ENCODE data around the gene DGCR8.

Gene DGCR8

GRCh38 chr22:20142711-20143621, 62.9 kb downstream of the DGCR8 start:
- DNase-seq: no peak

GRCh38 chr22:20143883-20144665, 64.0 kb downstream of the DGCR8 start:
- no peak for DNase-seq

- no peak for DNase-seq
These were observed 65.3 kb downstream of the DGCR8 start for GRCh38 chr22:20145206-20145831.

GRCh38 chr22:20145832-20146223, 65.8 kb downstream of the DGCR8 start:
- DNase-seq: no peak

GRCh38 chr22:20146777-20147176, 66.7 kb downstream of the DGCR8 start:
- DNase-seq: no peak

DNA sequence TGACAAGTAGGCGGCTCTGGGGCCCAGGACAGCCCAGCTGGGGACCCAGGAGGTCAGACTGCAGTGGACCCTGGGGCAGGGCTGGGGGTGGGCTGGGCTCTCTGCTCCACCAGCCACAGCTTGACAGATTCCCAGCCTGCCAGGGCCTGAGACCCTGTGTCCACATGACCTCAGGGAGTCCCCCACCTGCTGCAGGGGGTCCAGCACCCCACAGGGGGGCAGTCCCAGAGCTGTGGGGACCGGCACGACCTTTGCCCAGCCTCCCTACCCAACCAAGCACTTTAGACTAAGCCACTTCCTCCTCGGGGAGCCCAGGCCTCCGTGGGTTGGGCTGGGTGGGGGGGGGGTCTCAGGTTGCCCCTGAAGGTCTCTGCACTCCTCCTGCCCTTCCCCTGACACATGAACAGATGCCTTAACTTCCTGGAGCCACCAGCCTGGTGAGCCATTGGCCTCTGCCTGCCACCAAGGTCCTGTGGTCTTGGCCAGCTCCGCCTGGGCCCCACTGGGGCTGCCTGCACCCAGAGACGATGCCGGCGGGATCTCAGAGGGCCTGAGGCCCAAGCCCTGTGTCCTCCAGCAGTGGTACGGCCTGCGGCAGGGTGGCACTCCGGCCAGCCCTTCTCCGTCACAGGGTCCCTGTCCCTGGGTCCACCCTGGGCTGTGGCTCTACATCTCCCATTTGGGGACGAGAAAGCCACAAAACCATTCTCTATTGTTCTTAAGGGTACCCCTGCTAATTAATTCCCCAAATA, 67.4 kb downstream of the DGCR8 start:
- no peak for DNase-seq

GRCh38 chr22:20148414-20148813, 68.4 kb downstream of the DGCR8 start:
- no peak for DNase-seq

DNA sequence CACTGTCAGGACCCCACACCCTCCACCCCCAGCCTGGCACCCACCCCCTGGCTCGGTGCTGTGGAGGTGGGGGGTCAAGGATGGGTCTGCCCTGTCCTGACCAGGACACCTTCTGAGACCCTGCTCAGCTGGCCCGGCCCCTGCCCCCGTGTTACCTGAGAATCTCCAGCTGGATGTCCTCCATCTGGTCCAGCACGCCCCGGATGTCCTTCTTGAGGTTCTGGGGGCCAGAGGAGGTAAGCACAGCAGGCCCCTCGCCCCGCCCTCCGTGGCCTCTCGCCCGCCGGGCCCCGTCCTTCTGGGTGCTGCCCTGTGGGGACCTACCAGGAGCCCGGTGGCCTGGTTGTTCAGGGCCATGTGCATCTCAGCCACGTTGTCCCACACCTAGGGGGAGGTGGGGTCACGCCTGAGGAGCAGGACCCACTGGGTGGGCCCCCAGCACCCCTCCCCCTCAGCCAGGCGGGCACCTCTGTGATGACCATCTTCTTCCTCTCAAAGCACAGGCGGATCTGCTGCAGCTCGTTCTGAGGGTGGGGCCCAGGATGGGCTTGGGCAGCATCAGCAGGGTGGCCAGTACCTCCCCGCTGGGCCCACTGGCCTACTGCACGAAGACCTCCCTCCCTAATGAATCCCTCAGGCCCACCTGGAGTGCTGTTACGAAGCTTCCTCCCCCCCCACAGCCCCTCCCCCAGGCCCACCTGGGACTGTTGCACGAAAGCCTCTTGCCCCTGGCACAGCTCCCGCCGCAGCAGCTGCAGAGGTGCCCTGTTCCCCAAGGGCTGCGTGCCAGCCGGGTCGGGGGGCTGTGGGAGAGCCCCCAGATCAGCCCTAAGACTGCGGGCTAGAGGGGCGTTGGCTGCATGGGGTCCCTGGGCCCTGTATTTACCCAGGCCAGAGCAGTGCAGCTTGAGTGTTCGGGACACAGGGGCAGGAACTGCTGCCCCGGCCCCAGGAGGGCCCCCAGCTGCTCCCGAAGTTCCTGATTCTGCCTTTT, 69.5 kb downstream of the DGCR8 start:
- DNase-seq: no peak

DNA sequence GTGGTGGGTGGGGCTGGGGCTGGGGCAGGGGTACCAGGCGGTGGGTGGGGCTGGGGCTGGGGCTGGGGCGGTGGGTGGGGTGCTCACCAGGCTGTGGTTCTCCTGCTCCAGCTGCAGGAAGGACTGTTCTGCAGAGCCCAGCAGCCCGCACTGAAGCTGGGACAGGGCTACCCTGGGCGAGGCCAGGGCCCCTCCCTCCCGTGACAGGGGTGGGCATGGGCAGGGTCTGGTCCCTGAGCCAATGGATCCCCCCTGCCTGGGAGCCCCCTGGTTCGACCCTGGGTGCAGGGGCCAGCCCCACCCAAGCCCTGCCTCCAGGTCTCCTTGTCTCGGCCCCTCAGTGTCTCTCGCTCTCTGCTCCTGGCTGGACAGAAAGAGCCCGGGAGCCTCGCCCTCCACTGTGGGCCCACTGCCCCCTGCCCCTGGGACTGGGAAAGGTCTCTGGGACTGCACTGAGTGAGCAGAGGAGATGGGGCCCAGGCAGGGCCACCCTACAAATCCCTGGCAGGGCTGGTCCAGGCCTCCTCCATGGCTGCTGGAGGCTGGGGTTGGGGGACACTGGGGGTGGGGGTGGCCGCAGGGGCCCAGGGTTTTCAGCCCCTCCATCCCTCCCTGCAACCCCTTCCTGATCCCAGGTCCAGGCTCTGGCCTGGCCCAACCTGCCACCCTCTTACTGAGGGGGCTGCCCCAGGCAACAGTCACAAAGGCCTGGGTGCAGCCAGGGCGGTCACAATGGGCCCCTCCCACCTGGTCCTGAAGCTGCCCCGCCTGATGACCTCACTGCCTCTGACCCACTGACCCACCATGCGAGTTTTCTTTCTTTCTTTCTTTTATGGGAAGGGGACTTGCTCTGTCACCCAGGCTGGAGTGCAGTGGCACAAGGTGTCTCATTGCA, 70.6 kb downstream of the DGCR8 start, which contains the start of gene CCDC188:
Gene CCDC188 (minus strand): TSS at position 675 of the 895 bp plus-strand sequence. CDS start 69 bp downstream, at position 606.
- DNase-seq: no peak

DNA sequence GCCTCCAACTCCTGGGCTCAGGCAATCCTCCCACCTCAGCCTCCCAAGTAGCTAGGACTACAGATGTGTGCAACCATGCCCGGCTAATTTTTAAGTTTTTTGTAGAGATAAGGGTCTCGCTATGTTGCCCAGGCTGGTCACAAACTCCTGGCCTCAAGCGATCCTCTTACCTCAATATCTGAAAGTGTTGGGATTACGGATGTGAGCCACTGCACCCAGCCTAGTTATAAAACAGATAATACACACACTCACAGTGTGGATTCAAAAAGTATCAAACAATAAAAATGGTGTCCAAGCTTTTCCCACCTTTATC, 71.2 kb downstream of the DGCR8 start:
- no peak for DNase-seq

GRCh38 chr22:20152464-20152890, 72.4 kb downstream of the DGCR8 start:
- no peak for DNase-seq

DNA sequence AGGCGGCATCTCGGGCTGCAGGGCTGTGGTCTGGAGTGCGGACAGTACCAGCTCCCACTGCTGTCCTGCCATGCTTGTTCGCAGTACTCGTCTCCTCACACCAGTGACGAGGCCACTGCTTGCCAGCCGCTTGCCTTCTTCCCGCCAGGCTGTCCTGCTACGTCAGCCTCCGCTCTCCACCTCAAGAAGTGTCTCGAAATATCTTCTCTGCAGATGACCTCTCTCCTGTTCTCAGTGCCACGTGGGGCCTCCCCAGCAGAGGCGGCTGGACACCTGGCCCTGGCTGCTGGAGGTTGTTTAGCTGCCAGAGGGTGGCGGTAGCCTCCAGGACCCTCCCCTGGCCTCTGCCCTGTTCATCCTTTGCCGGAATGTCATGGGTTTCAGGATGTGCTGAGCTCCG, 73.9 kb downstream of the DGCR8 start:
- no peak for DNase-seq

DNA sequence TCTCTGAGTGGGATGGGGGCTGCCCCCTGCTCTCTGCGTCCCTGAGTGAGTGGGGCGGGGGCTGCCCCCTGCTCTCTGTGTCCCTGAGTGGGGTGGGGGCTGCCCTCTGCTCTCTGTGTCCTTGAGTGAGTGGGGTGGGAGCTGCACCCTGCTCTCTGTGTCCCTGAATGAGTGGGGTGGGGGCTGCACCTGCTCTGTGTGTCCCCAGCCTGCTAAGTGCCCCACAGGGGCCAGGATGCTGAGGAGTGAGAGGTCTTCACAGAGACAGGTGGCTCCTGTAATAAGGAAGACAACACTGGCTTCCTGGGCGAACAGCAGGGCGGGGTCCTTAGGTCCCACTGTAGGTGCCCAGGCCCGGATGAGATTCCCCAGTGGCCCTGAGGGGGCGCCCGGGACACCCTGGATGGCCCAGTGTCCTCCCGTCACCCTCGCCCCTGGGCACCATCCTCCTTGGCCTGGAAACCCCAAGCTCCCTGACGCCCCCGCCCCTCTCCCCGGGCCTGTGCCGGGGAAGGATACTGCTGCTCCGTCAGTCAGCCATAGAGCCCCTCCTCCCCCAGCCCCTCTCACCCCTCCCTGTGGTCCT, 74.7 kb downstream of the DGCR8 start:
- DNase-seq: no peak

DNA sequence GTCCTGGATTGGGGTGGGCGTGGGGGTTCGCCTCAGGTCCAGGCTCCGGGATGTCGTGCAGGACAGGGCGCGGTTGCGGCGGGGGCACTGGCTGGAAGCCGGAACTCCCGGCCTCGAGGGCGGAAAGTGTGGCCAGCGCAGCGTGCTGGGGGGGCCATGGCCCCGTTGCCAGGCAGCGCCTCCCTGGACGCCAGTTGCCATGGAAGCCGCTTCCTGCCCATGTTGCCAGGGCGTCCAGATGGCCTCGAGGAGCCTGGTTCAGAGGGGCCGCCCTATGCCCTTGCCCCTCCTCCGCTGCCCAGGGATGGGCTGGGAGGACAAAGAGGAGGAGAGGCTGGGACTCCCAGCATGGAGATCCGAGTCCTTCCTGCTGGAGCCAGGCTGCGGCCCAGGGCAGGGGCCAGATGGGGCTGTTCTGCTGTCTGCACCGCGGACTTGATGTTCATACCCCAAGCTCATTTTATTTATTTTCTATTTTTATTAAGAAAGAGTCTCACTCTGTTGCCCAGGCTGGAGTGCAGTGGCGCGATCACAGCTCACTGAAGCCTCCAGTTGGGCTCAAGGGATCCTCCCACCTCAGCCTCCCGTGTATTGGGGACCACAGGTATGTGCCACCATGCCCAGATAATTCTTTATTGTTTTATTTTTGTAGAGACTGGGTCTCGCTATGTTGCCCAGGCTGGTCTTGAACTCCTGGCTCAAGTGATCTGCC, 75.4 kb downstream of the DGCR8 start:
- peak; percentile 15 for DNase-seq

DNA sequence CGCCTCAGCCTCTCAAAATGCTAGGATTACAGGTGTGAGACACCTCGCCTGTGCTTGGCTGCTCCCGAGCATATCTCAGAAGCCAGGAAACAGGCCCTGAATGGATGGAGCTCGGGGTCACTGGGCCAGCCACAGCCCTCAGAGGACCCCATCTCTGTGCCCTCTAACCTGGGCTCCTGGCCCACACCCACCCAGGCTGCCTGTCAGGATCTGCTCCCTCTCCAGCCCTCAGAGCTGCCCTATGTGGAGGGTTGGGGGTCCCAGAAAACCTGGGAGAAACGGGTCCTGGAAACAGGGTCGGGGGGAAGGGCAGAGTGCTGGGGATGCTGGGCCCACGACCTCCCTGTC, 76.0 kb downstream of the DGCR8 start:
- DNase-seq: no peak

- peak; percentile 31 for DNase-seq
These were observed 76.8 kb downstream of the DGCR8 start for GRCh38 chr22:20156611-20157429.

DNA sequence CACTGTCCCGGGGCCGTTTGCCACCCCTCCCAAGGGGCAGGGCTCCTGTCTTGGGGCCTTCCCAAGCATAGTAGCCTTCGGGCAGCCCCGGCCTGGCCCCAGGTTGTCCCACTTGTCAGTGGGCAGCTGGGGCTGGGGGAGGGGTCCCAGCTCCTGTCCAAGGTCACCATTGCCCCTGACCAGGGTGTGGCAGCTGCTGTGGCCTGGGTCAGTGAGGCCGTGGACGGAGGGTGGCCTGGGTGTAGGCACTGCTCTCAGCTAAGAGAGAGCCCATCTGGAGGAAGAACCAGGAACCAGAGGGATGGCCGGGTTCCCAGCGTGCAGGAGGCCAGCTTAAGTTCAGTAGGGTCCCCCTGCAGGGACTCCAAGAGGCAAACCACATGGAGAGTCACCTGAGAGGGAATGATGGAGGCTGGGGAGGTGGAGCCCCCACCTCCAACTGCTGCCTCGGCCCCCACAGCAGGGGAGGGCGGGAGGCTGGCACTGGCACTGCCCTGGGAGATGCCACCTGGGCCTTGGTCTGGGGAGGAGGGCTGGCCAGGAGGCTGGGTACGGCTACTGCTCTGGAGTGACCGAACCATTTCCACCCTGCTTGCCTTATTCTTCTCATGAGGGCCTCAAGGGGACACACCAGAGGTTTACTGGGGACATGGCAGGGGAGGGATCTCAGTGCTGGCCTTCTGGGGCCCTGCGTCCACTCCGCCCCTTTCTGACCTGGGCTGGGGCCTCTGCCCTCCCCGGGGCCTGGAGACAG, 77.6 kb downstream of the DGCR8 start:
- DNase-seq: no peak

Measured in NCI-H446 treated with DMSO at 0.1 percent for 48 hours (cell line).